Superior temporal gyrus (tissue), 1 donor: Measurements from ENCODE around the gene TBC1D32.
"Not testable (repeated sequence)": the region's sequence is repeated elsewhere in the genome, so short reads cannot be mapped to it uniquely, and the experiment has no call there.

ENCODE experiments used
- DNase-seq: peaks from one replicate; pipeline ENCODE4 v3.0.0-alpha.2; 2016; ENCODE audit errors: extremely low spot score

Gene TBC1D32

GRCh38 chr6:121334299-121335086, at the start of gene TBC1D32:
TSS of gene TBC1D32 (minus strand) at chr6:121334480. CDS start at chr6:121334430, 50 bp downstream.
- DNase-seq = peak; percentile 93

- DNase-seq = no peak
Measured at GRCh38 chr6:121383478-121383877, 49.2 kb upstream of the TBC1D32 start.

GRCh38 chr6:121382467-121383121, 48.3 kb upstream of the TBC1D32 start:
- no peak for DNase-seq

GRCh38 chr6:121376411-121376810, 42.1 kb upstream of the TBC1D32 start:
- no peak for DNase-seq

GRCh38 chr6:121374219-121374618, 39.9 kb upstream of the TBC1D32 start:
- DNase-seq = not testable (repeated sequence)

- no peak for DNase-seq
Measured at GRCh38 chr6:121365536-121366521, 31.5 kb upstream of the TBC1D32 start.

GRCh38 chr6:121356575-121356974, 22.3 kb upstream of the TBC1D32 start:
- no peak for DNase-seq

GRCh38 chr6:121354764-121355163, 20.5 kb upstream of the TBC1D32 start:
- no peak for DNase-seq

- DNase-seq = no peak
Measured at GRCh38 chr6:121352941-121353340, 18.7 kb upstream of the TBC1D32 start.

- no peak for DNase-seq
Measured at GRCh38 chr6:121351916-121352315, 17.6 kb upstream of the TBC1D32 start.

- no peak for DNase-seq
Measured at GRCh38 chr6:121349596-121349995, 15.3 kb upstream of the TBC1D32 start.

- DNase-seq = no peak
Measured at GRCh38 chr6:121347484-121347883, 13.2 kb upstream of the TBC1D32 start.

GRCh38 chr6:121344539-121344938, 10.3 kb upstream of the TBC1D32 start:
- DNase-seq = no peak

GRCh38 chr6:121339639-121340226, 5.5 kb upstream of the TBC1D32 start:
- no peak for DNase-seq

- no peak for DNase-seq
Measured at GRCh38 chr6:121338956-121339355, 4.7 kb upstream of the TBC1D32 start.

GRCh38 chr6:121338366-121338765, 4.1 kb upstream of the TBC1D32 start:
- DNase-seq = no peak

GRCh38 chr6:121335087-121336008, 1.1 kb upstream of the TBC1D32 start:
- DNase-seq = no peak

GRCh38 chr6:121333694-121334093, 586 bp downstream of the TBC1D32 start:
- DNase-seq = not testable (repeated sequence)

GRCh38 chr6:121333196-121333595, 1.1 kb downstream of the TBC1D32 start:
- no peak for DNase-seq

GRCh38 chr6:121330516-121330915, 3.8 kb downstream of the TBC1D32 start:
- DNase-seq = no peak
